HepG2 (cell line): ENCODE measurements around the gene EVA1A. TPM values are rescaled to one million over a fixed set of nuclear protein-coding genes. Genes with fewer than 3 reads are reported as not detected.

Source experiments
- ASH2L ChIP-seq: fragments of 300-600, 200-600 bp; sonication (generic); IDR thresholded peaks from 2 replicates; pipeline ENCODE4 v1.7.0; 2017; ENCODE audit warnings: low read depth, mild to moderate bottlenecking, moderate library complexity, mixed read lengths, low read length; ENCODE audit not compliant: insufficient read length
- BRCA1 ChIP-seq: sonication (generic); formaldehyde crosslinking; IDR thresholded peaks from 2 replicates; pipeline ENCODE4 v1.4.0; 2020; ENCODE audit warnings: missing genetic modification reagents
- CREM ChIP-seq, 2 experiments: sonication (generic) in 1 of 2; formaldehyde crosslinking in 1 of 2; IDR thresholded peaks; 2 replicates each; pipeline versions ENCODE4 v1.4.0 to v1.6.1; 2016 to 2020; ENCODE audit warnings: antibody characterized with exemption in 1 of 2, mild to moderate bottlenecking in 1 of 2, missing genetic modification reagents in 1 of 2
- FOXC1 ChIP-seq: sonication (generic); formaldehyde crosslinking; IDR thresholded peaks from 2 replicates; pipeline ENCODE4 v1.8.0; 2022; ENCODE audit warnings: mild to moderate bottlenecking, missing genetic modification reagents, borderline replicate concordance
- HNF4G ChIP-seq, 2 experiments: sonication (generic) in 1 of 2; formaldehyde crosslinking in 1 of 2; IDR thresholded peaks; 2 replicates each; pipeline versions ENCODE4 v1.4.0 to v1.6.1; 2011 to 2020; ENCODE audit warnings: borderline replicate concordance in 2 of 2, low read depth in 2 of 2, mild to moderate bottlenecking in 2 of 2, low read length in 1 of 2, missing genetic modification reagents in 1 of 2, moderate library complexity in 1 of 2
- JUND ChIP-seq: sonication (generic); formaldehyde crosslinking; IDR thresholded peaks from 2 replicates; pipeline ENCODE4 v1.8.0; 2022; ENCODE audit warnings: mild to moderate bottlenecking, missing genetic modification reagents
- KAT2B ChIP-seq: fragments of 150-350 bp; IDR thresholded peaks from 2 replicates; pipeline ENCODE4 v1.6.1; 2014; ENCODE audit warnings: low read depth, low read length, borderline replicate concordance
- KDM2A ChIP-seq: sonication (generic); formaldehyde crosslinking; IDR thresholded peaks from 2 replicates; pipeline ENCODE4 v1.4.0; 2020; ENCODE audit warnings: low read depth, missing genetic modification reagents, borderline replicate concordance
- KDM5B ChIP-seq: sonication (generic); formaldehyde crosslinking; IDR thresholded peaks from 2 replicates; pipeline ENCODE4 v1.4.0; 2020; ENCODE audit warnings: missing genetic modification reagents, mild to moderate bottlenecking, borderline replicate concordance
- KLF16 ChIP-seq, 2 experiments: sonication (generic) in 1 of 2; formaldehyde crosslinking in 1 of 2; IDR thresholded peaks; 2 replicates each; pipeline versions ENCODE4 v1.6.1 to v1.8.0; 2016 to 2023; ENCODE audit warnings: missing genetic modification reagents in 2 of 2, missing compliant biosample characterization in 1 of 2
- MTF2 ChIP-seq: sonication (generic); formaldehyde crosslinking; IDR thresholded peaks from 2 replicates; pipeline ENCODE4 v1.5.0; 2020; ENCODE audit warnings: missing genetic modification reagents, borderline replicate concordance
- NFYB ChIP-seq: sonication (generic); formaldehyde crosslinking; IDR thresholded peaks from 2 replicates; pipeline ENCODE4 v1.4.0; 2020; ENCODE audit warnings: missing genetic modification reagents
- PRDM15 ChIP-seq: sonication (generic); formaldehyde crosslinking; IDR thresholded peaks from 2 replicates; pipeline ENCODE4 v1.4.0; 2020; ENCODE audit warnings: missing genetic modification reagents
- SOX6 ChIP-seq, 2 experiments: fragments of 450-650 bp in 1 of 2; sonication (generic) in 1 of 2; formaldehyde crosslinking in 1 of 2; IDR thresholded peaks; 2 replicates each; pipeline versions ENCODE4 v1.4.0 to v1.6.1; 2017 to 2020; ENCODE audit warnings: antibody characterized with exemption in 1 of 2, mild to moderate bottlenecking in 1 of 2, missing genetic modification reagents in 1 of 2
- TAF15 ChIP-seq: fragments of 200-400 bp; formaldehyde crosslinking; IDR thresholded peaks from one replicate; pipeline ENCODE4 v1.6.1; 2018; ENCODE audit warnings: mild to moderate bottlenecking, low read depth, low read length; ENCODE audit not compliant: poor library complexity, severe bottlenecking
- TBX2 ChIP-seq: sonication (generic); formaldehyde crosslinking; IDR thresholded peaks from 2 replicates; pipeline ENCODE4 v1.5.0; 2020; ENCODE audit warnings: missing genetic modification reagents, mild to moderate bottlenecking, borderline replicate concordance
- ZBTB20 ChIP-seq: sonication (generic); formaldehyde crosslinking; IDR thresholded peaks from 2 replicates; pipeline ENCODE4 v1.8.1; 2023; ENCODE audit warnings: missing genetic modification reagents, low read depth, mild to moderate bottlenecking, borderline replicate concordance
- ZNF24 ChIP-seq: fragments of 450-650 bp; IDR thresholded peaks from 2 replicates; pipeline ENCODE4 v1.6.1; 2017; ENCODE audit warnings: antibody characterized with exemption, mild to moderate bottlenecking
- ZNF556 ChIP-seq: sonication (generic); formaldehyde crosslinking; IDR thresholded peaks from 2 replicates; pipeline ENCODE4 v1.4.0; 2020; ENCODE audit warnings: mild to moderate bottlenecking, missing genetic modification reagents, borderline replicate concordance
- ZNF776 ChIP-seq: sonication (generic); formaldehyde crosslinking; IDR thresholded peaks from 2 replicates; pipeline ENCODE4 v1.4.0; 2020; ENCODE audit warnings: mild to moderate bottlenecking, missing genetic modification reagents
- polyA plus RNA-seq, 8 experiments: library from polyadenylated mRNA; depleted of rRNA in 3 of 8; stranded (reverse) in 7 of 8; unstranded in 1 of 8; fragments of >200 nt; fragmentation: Illumina TruSeq in 4 of 8; extraction: Trizol in 4 of 8; gene quantifications; 2 replicates each; pipeline versions ENCODE4 v1.2.1 to v1.2.3, GENCODE V29; 2011 to 2016; ENCODE audit warnings: low read depth in 4 of 8, missing spikeins in 1 of 8, mixed read lengths in 1 of 8; ENCODE audit not compliant: insufficient read depth in 1 of 8
- total RNA-seq, 5 experiments: library from RNA; depleted of rRNA; stranded (reverse); fragments of >200 nt; fragmentation: Illumina TruSeq; extraction: Trizol; gene quantifications; 2 replicates each; pipeline ENCODE4 v1.2.3, GENCODE V29; 2016; ENCODE audit warnings: low read depth in 1 of 5
- TF ChIP-seq, protein P1 (sequence below), 2 experiments: sonication (generic) in 1 of 2; formaldehyde crosslinking in 1 of 2; IDR thresholded peaks; 2 replicates each; pipeline versions ENCODE4 v1.4.0 to v1.6.1; 2018 to 2020; ENCODE audit warnings: missing genetic modification reagents in 2 of 2, borderline replicate concordance in 1 of 2, low read depth in 1 of 2, mild to moderate bottlenecking in 1 of 2, missing biosample characterization in 1 of 2

The EVA1A gene
- total and polyA plus RNA-seq, 2 of the 13 experiments (the other 11 are each of a cell fraction or from before 2014, with no cell fraction given): 57.5 to 57.8 TPM

DNA sequence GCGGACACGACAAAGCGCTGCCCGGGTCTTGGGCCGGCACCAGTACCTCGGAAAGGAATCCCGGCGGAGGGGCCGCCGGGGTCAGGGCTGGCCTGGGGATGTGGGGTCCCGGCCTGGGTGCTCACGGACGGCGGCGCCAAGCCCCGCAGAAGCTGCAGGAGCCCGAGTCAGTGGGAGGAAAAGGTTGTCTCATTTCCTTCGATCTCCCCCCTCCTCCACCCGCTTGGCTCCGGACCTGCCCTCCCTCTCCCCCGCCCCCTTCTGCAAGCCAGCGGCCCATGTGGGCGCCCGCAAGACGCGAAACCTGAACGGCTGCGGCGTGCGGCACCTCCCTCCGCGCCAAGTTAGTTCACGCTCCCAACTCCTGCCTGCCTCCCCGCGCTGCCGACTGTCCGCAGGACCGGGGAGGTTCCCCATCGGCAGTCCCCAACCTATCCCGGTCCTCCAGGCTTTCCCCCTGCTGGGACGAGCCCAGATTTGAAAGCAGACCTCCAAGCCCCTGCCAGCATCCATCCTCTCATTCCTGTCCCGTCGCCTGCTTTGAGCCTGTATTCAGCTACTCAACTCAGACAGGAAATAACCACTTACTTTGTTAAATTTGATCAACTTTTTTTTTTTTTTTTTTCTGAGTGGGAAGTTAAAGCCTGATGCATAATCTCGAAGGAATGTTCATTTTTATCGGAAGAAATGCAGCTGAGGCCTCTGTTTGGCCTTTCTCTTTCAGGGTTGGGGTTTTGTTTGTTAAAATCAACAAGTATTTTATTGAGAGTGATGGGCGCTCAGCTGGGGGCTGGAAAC is at the start of gene EVA1A (continued):
- TF ChIP-seq PRDM15 (CRISPR knock-in tag) (no peak), KDM5B (CRISPR knock-in tag) (0 out of 2 replicates have a peak, but pooled peaks have one; percentile 70), CREM (IDR thresholded peaks at IDR 0.05) (peak; percentile 16; the same call in 1 of the 2 replicates), CREM (CRISPR knock-in tag; IDR thresholded peaks at IDR 0.05) (no peak), ASH2L (peak; percentile 70), HNF4G (IDR thresholded peaks at IDR 0.05; ENCODE audit: borderline replicate concordance, low read depth, low read length) (no peak), HNF4G (CRISPR knock-in tag; IDR thresholded peaks at IDR 0.05; ENCODE audit: borderline replicate concordance, low read depth) (peak; percentile 48; the same call in 1 of the 2 replicates), SOX6 (IDR thresholded peaks at IDR 0.05) (no peak), SOX6 (CRISPR knock-in tag; IDR thresholded peaks at IDR 0.05) (peak; percentile 53), KDM2A (CRISPR knock-in tag) (peak; percentile 81; the same call in 1 of the 2 replicates), ZBTB20 (CRISPR knock-in tag) (0 out of 2 replicates have a peak, but pooled peaks have one; percentile 18), ZNF556 (peak; percentile 92), KAT2B (no peak), ZNF24 (no peak), TAF15 (peak; percentile 62), BRCA1 (CRISPR knock-in tag) (peak; percentile 31; the same call in 1 of the 2 replicates), NFYB (CRISPR knock-in tag) (no peak), FOXC1 (CRISPR knock-in tag) (no peak), KLF16 (CRISPR knock-in tag; IDR thresholded peaks at IDR 0.05) (peak in 1 of 2 experiments; percentile 55; a peak in 2 of 4 replicates), TBX2 (CRISPR knock-in tag) (peak; percentile 77), ZNF776 (CRISPR knock-in tag) (peak; percentile 84), MTF2 (CRISPR knock-in tag) (no peak), JUND (CRISPR knock-in tag) (0 out of 2 replicates have a peak, but pooled peaks have one; percentile 4)
- TF ChIP-seq, protein P1, sequence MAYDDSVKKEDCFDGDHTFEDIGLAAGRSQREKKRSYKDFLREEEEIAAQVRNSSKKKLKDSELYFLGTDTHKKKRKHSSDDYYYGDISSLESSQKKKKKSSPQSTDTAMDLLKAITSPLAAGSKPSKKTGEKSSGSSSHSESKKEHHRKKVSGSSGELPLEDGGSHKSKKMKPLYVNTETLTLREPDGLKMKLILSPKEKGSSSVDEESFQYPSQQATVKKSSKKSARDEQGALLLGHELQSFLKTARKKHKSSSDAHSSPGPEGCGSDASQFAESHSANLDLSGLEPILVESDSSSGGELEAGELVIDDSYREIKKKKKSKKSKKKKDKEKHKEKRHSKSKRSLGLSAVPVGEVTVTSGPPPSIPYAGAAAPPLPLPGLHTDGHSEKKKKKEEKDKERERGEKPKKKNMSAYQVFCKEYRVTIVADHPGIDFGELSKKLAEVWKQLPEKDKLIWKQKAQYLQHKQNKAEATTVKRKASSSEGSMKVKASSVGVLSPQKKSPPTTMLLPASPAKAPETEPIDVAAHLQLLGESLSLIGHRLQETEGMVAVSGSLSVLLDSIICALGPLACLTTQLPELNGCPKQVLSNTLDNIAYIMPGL (CRISPR knock-in tag; IDR thresholded peaks at IDR 0.05; ENCODE audit: borderline replicate concordance in 1 of 2, low read depth in 1 of 2): peak; percentile 52 to 85
